Mucosa of stomach (tissue), 1 donor: ENCODE data around the gene AZU1.

Experiments used
- H3K27me3 ChIP-seq: one replicate; pipeline ENCODE4 v1.7.0; 2013; ENCODE audit warnings: mild to moderate bottlenecking, low read length; ENCODE audit not compliant: control insufficient read depth, insufficient read depth
- H3K36me3 ChIP-seq: one replicate; pipeline ENCODE4 v1.7.0; 2013; ENCODE audit warnings: low read length; ENCODE audit not compliant: control insufficient read depth, insufficient read depth
- H3K4me1 ChIP-seq: one replicate; pipeline ENCODE4 v1.7.0; 2013; ENCODE audit warnings: mild to moderate bottlenecking, low read length; ENCODE audit not compliant: control insufficient read depth, insufficient read depth
- H3K4me3 ChIP-seq: one replicate; pipeline ENCODE4 v1.7.0; 2013; ENCODE audit warnings: low read length
- H3K9ac ChIP-seq: one replicate; pipeline ENCODE4 v1.7.0; 2013; ENCODE audit warnings: mild to moderate bottlenecking, low read length, moderate library complexity
- H3K9me3 ChIP-seq: one replicate; pipeline ENCODE4 v1.7.0; 2013; ENCODE audit warnings: mild to moderate bottlenecking, low read length, moderate library complexity; ENCODE audit not compliant: control insufficient read depth
- donor health status: Pancreatic carcinoma.

AZU1 gene

GRCh38 chr19:861141-861755 is 33.6 kb downstream of the AZU1 start:
- H3K36me3 ChIP-seq, result no peaks in the 10 kb centered on the region
- no peak overlapping the region for H3K9ac ChIP-seq
- no peak overlapping the region for H3K4me3 ChIP-seq
- peaks cover 14% of the 10 kb centered on the region for H3K27me3 ChIP-seq
- no peaks in the 10 kb centered on the region for H3K9me3 ChIP-seq
- H3K4me1 ChIP-seq, result peaks cover 22% of the 10 kb centered on the region

- Histone ChIP-seq H3K36me3 (no peaks in the 10 kb centered on the region), H3K4me3 (no peak overlapping the region), H3K9me3 (no peaks in the 10 kb centered on the region), H3K4me1 (peaks cover 22% of the 10 kb centered on the region), H3K27me3 (peaks cover 14% of the 10 kb centered on the region), H3K9ac (no peak overlapping the region)
These were observed 34.3 kb downstream of the AZU1 start for GRCh38 chr19:861756-862580.

- Histone ChIP-seq H3K4me3 (no peak overlapping the region), H3K27me3 (peaks cover 14% of the 10 kb centered on the region), H3K36me3 (no peaks in the 10 kb centered on the region), H3K9ac (no peak overlapping the region), H3K4me1 (peaks cover 22% of the 10 kb centered on the region), H3K9me3 (no peaks in the 10 kb centered on the region)
These were observed 35.1 kb downstream of the AZU1 start for GRCh38 chr19:862581-863314.

DNA sequence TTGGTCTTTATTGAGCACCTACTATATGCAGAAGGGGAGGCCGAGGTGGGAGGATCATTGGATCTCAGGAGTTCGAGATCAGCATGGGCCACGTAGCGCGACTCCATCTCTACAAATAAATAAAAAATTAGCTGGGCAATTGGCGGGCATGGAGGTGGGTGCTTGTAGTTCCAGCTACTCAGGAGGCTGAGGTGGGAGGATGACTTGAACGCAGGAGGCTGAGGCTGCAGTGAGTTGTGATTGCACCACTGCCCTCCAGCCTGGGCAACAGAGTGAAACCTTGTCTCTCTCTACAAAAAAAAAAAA is 35.6 kb downstream of the AZU1 start:
- H3K9me3 ChIP-seq, result no peaks in the 10 kb centered on the region
- H3K27me3 ChIP-seq, result peaks cover 14% of the 10 kb centered on the region
- no peak overlapping the region for H3K9ac ChIP-seq
- no peak overlapping the region for H3K4me3 ChIP-seq
- H3K4me1 ChIP-seq, result peaks cover 22% of the 10 kb centered on the region
- H3K36me3 ChIP-seq, result no peaks in the 10 kb centered on the region

- H3K36me3 ChIP-seq, result no peaks in the 10 kb centered on the region
- H3K9me3 ChIP-seq, result no peaks in the 10 kb centered on the region
- peaks cover 25% of the 10 kb centered on the region for H3K4me1 ChIP-seq
- no peak overlapping the region for H3K9ac ChIP-seq
- H3K27me3 ChIP-seq, result no peaks in the 10 kb centered on the region
- no peak overlapping the region for H3K4me3 ChIP-seq
These were observed 39.2 kb downstream of the AZU1 start for GRCh38 chr19:866769-867300.

- no peaks in the 10 kb centered on the region for H3K27me3 ChIP-seq
- no peaks in the 10 kb centered on the region for H3K36me3 ChIP-seq
- peaks cover 30% of the 10 kb centered on the region for H3K4me1 ChIP-seq
- no peak overlapping the region for H3K9ac ChIP-seq
- H3K9me3 ChIP-seq, result no peaks in the 10 kb centered on the region
- no peak overlapping the region for H3K4me3 ChIP-seq
These were observed 39.7 kb downstream of the AZU1 start for GRCh38 chr19:867301-867793.

- H3K9me3 ChIP-seq, result no peaks in the 10 kb centered on the region
- H3K9ac ChIP-seq, result no peak overlapping the region
- peaks cover 27% of the 10 kb centered on the region for H3K4me1 ChIP-seq
- H3K4me3 ChIP-seq, result no peak overlapping the region
- no peaks in the 10 kb centered on the region for H3K27me3 ChIP-seq
- H3K36me3 ChIP-seq, result no peaks in the 10 kb centered on the region
These were observed 40.3 kb downstream of the AZU1 start for GRCh38 chr19:867855-868457.

DNA sequence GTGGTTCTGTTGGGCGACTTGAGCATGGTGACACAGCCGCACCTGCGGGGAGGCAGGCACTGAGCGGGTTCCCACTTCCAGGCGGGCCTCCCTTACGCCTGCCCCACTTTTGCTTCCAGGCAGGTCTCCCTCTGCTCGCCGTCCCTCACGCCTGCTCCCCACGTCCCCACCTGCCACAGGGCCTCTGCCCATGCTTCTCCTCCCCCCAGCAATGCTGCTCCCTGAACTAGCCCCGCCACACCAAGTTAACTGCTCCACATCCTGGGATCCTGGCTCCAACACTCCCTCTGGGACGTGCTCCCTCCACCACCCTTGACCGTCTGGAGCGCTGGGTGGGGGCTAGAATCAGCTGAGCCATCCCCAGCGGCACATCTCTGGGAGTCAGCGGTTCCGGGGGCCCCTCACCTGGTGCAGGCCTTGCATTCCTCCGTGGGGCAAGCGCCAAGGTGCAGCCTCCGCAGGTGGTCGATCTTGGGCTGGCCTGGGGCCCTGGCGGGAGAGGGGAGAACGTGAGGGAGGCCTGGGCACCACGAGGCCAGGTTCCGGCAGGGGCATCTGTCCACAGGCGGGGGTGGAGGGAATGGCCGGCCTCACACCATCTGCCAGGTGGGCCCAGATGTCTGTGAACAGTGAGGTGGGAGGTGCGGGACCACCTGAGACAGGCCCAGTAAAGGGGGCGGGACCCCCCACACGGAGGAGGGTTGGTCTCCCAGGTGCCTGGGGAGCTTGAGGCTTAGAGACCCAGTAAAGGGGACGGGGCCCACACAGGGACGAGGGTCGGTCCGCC is 41.0 kb downstream of the AZU1 start:
- Histone ChIP-seq H3K9ac (no peak overlapping the region), H3K36me3 (no peaks in the 10 kb centered on the region), H3K4me3 (no peak overlapping the region), H3K4me1 (peaks cover 20% of the 10 kb centered on the region), H3K9me3 (no peaks in the 10 kb centered on the region), H3K27me3 (no peaks in the 10 kb centered on the region)

DNA sequence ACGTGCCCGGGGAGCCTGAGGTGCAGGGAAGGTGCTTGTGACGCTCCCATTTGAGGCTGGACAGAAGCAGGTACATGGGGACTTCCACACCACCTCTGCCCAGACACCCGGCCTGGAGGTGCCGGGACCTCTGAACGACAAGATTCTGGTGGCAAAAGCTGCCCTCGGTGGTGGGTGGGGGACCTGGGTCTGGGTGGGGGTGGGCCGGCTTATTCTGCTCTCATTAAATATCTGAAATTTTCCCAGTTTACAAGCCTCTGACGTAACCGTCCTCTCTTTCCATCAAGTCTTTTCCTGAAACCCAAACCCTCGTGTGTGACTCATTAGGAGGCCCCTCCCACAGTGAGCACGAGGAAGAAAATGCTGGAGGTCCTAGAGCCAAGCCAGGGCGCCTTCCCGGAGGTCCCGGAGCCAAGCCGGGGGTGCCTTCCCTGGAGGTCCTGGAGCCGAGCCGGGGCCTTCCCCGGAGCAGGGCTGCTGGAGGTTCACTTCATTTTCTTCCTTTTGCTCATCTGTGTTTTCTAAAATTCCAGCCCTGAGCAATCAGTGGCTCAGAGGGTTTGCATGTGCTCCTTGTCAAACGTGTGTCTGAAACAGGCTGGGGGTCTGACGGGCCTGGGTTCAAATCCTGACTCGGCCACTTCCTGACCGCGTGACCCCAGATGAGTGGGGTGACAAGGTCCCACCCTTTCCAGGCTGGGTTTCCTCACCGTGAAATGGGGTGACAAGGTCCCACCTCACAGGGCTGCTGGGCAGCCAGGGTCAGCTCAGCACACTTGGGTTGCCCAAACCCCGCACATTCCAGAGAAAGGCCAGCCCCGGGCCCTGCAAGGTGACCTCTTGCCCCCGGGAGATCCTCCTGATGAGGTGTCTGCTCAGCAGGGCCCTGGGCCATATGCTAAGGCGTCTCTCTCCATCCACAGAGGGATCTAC is 41.9 kb downstream of the AZU1 start:
- Histone ChIP-seq H3K4me3 (no peak overlapping the region), H3K36me3 (no peaks in the 10 kb centered on the region), H3K9me3 (no peaks in the 10 kb centered on the region), H3K4me1 (peaks cover 18% of the 10 kb centered on the region), H3K9ac (no peak overlapping the region), H3K27me3 (no peaks in the 10 kb centered on the region)

DNA sequence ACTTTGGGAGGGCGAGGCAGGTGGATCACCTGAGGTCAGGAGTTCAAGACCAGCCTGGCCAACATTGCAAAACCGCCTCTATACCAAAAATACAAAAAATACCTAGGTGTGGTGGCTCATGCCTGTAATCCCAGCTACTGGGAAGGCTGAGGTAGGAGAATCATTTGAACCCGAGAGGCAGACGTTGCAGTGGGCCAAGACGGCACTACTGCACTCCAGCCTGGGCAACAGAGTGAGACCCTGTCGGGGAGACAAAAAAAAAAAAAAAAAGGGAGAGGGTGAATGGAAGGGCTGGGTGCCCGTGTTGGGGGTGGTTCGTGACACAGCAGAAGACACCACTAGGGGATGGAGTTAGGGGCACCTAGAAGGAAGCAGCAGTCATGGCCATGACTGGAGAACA is 42.7 kb downstream of the AZU1 start:
- Histone ChIP-seq H3K27me3 (no peaks in the 10 kb centered on the region), H3K9ac (no peak overlapping the region), H3K4me1 (peaks cover 18% of the 10 kb centered on the region), H3K36me3 (no peaks in the 10 kb centered on the region), H3K9me3 (no peaks in the 10 kb centered on the region), H3K4me3 (no peak overlapping the region)
